NCI-H1105 (cell line): ENCODE results near the gene BRSK1.
"Not testable (repeated sequence)": the region's sequence is repeated elsewhere in the genome, so short reads cannot be mapped to it uniquely, and the experiment has no call there.

Experiments
- DNase-seq: peaks from one replicate; lab custom pipeline; 2025; lab: John Stamatoyannopoulos, UW

BRSK1 gene

GRCh38 chr19:55304279-55304978 is 20.6 kb downstream of the BRSK1 start:
- no peak for DNase-seq

- DNase-seq, result no peak
Measured at GRCh38 chr19:55304980-55305379, 21.2 kb downstream of the BRSK1 start.

- DNase-seq, result peak; percentile 2
Measured at GRCh38 chr19:55305491-55305890, 21.7 kb downstream of the BRSK1 start.

- no peak for DNase-seq
Measured at GRCh38 chr19:55305983-55306562, 22.3 kb downstream of the BRSK1 start.

- DNase-seq, result no peak
Measured at GRCh38 chr19:55306712-55307111, 22.9 kb downstream of the BRSK1 start.

GRCh38 chr19:55308281-55308680 is 24.5 kb downstream of the BRSK1 start:
- no peak for DNase-seq

- DNase-seq, result no peak
Measured at GRCh38 chr19:55309448-55309847, 25.7 kb downstream of the BRSK1 start.

GRCh38 chr19:55310498-55310897 is 26.7 kb downstream of the BRSK1 start:
- DNase-seq, result no peak

- DNase-seq, result no peak
Measured at GRCh38 chr19:55311397-55311796, 27.6 kb downstream of the BRSK1 start.

- DNase-seq, result no peak
Measured at GRCh38 chr19:55311797-55312196, 28.0 kb downstream of the BRSK1 start.

- DNase-seq, result no peak
Measured at GRCh38 chr19:55312621-55313512, 29.1 kb downstream of the BRSK1 start.

- no peak for DNase-seq
Measured at GRCh38 chr19:55314396-55314795, 30.6 kb downstream of the BRSK1 start.

- DNase-seq, result no peak
Measured at GRCh38 chr19:55315956-55316525, 32.2 kb downstream of the BRSK1 start.

- no peak for DNase-seq
Measured at GRCh38 chr19:55316646-55317045, 32.8 kb downstream of the BRSK1 start.

GRCh38 chr19:55319785-55320184 is 36.0 kb downstream of the BRSK1 start:
- no peak for DNase-seq

- no peak for DNase-seq
Measured at GRCh38 chr19:55320844-55321419, 37.1 kb downstream of the BRSK1 start.

GRCh38 chr19:55321466-55322137 is 37.8 kb downstream of the BRSK1 start:
- DNase-seq, result no peak

GRCh38 chr19:55322204-55322885 is 38.5 kb downstream of the BRSK1 start:
- DNase-seq, result no peak

GRCh38 chr19:55324662-55325061 is 40.9 kb downstream of the BRSK1 start:
- DNase-seq, result no peak

GRCh38 chr19:55325172-55325571 is 41.4 kb downstream of the BRSK1 start, which contains the start of gene TMEM150B:
Gene TMEM150B, minus strand, starts transcription at chr19:55325341. Its CDS starts 4,305 bp downstream, at chr19:55321036.
- no peak for DNase-seq

GRCh38 chr19:55328774-55329318 is 45.0 kb downstream of the BRSK1 start:
- DNase-seq, result not testable (repeated sequence)
